PC-9 (cell line): Measurements from ENCODE around the gene TTC8. TPM values are rescaled to one million over a fixed set of nuclear protein-coding genes. Genes with fewer than 3 reads are reported as not detected.

Experiments used
- BruUV-seq: library from RNA; stranded (reverse); fragments of 400-500 nt; replicated peaks from 2 replicates; lab custom pipeline; 2021; lab: Mats Ljungman, UMichigan
- CTCF ChIA-PET: fragments of 300-600 bp; sonication (Branson Sonifier 250); formaldehyde crosslinking; loops from one replicate; lab custom pipeline; 2022; ENCODE audit warnings: antibody characterized with exemption; lab: Charles Lee
- POLR2A ChIA-PET: fragments of 300-600 bp; sonication (Branson Sonifier 250); formaldehyde crosslinking; loops from one replicate; lab custom pipeline; 2022; ENCODE audit warnings: antibody characterized with exemption; ENCODE audit not compliant: unreplicated experiment; lab: Charles Lee
- DNase-seq, 2 experiments: peaks; one replicate each; pipeline versions ENCODE4 v3.0.0 to v3.0.0-alpha.2; 2015 to 2022; ENCODE audit warnings: mixed read lengths in 1 of 2
- H2AFZ ChIP-seq: fragments of 200-600 bp; sonication (generic); 2 replicates; pipeline ENCODE4 v1.8.1; 2017; ENCODE audit warnings: antibody characterized with exemption
- H3F3A ChIP-seq: fragments of 200-600 bp; sonication (generic); 2 replicates; pipeline ENCODE4 v1.8.1; 2017; ENCODE audit warnings: antibody characterized with exemption, mild to moderate bottlenecking, low read depth; ENCODE audit not compliant: insufficient read depth
- H3K27ac ChIP-seq: fragments of 200-600 bp; sonication (generic); 2 replicates; pipeline ENCODE4 v1.6.1; 2016; ENCODE audit warnings: mixed run types
- H3K27me3 ChIP-seq: fragments of 200-600 bp; sonication (generic); 2 replicates; pipeline ENCODE4 v1.6.1; 2016; ENCODE audit warnings: low read depth, mixed run types; ENCODE audit not compliant: insufficient read depth
- H3K36me3 ChIP-seq: fragments of 200-600 bp; sonication (generic); 2 replicates; pipeline ENCODE4 v1.6.1; 2016; ENCODE audit warnings: low read depth, mixed run types
- H3K4me1 ChIP-seq: fragments of 200-600 bp; sonication (generic); replicated peaks from 2 replicates; pipeline ENCODE4 v1.6.1; 2016; ENCODE audit warnings: mixed run types; ENCODE audit not compliant: insufficient read depth
- H3K4me2 ChIP-seq: fragments of 200-600 bp; sonication (generic); 2 replicates; pipeline ENCODE4 v1.6.1; 2017; ENCODE audit warnings: mixed run types
- H3K4me3 ChIP-seq: fragments of 200-600 bp; sonication (generic); 2 replicates; pipeline ENCODE4 v1.6.1; 2016; ENCODE audit warnings: mixed run types
- H3K79me2 ChIP-seq: fragments of 200-600 bp; sonication (generic); 2 replicates; pipeline ENCODE4 v1.6.1; 2017; ENCODE audit warnings: low read depth, mixed run types
- H3K9me2 ChIP-seq: fragments of 200-600 bp; sonication (generic); 2 replicates; pipeline ENCODE4 v1.8.1; 2017; ENCODE audit warnings: mild to moderate bottlenecking; ENCODE audit not compliant: insufficient read depth
- H3K9me3 ChIP-seq: fragments of 200-600 bp; sonication (generic); 2 replicates; pipeline ENCODE4 v1.8.1; 2016; ENCODE audit warnings: low read depth; ENCODE audit not compliant: insufficient read depth
- H4K20me1 ChIP-seq: fragments of 200-600 bp; sonication (generic); 2 replicates; pipeline ENCODE4 v1.8.1; 2017; ENCODE audit not compliant: insufficient read depth
- CTCF ChIP-seq: fragments of 200-600 bp; sonication (generic); conservative IDR thresholded peaks from 2 replicates; pipeline ENCODE4 v1.6.1; 2017; ENCODE audit warnings: mixed run types, antibody characterized with exemption, mild to moderate bottlenecking, moderate library complexity
- EZH2 ChIP-seq: fragments of 200-600 bp; sonication (generic); IDR thresholded peaks from 2 replicates; pipeline ENCODE4 v1.8.0; 2017; ENCODE audit warnings: antibody characterized with exemption, low read depth
- intact Hi-C: fragments of 100-400 bp; cut with micrococcal nuclease; formaldehyde crosslinking; loops from one replicate; pipeline ENCODE4 v1.10.0; 2022; ENCODE audit not compliant: unreplicated experiment
- total RNA-seq: library from RNA; stranded (reverse); gene quantifications from 2 replicates; pipeline ENCODE4 v1.2.3, GENCODE V29; 2021

The TTC8 gene
- total RNA-seq, 1 experiment from 2014 or later = 8.1 TPM

GRCh38 chr14:88895116-88895515 lies 70.7 kb downstream of the TTC8 start:
- intact Hi-C loops = no loop called here
- H3K4me2 ChIP-seq = peak overlapping the region; percentile 8; the same call in 1 of the 2 replicates
- ChIA-PET CTCF (no interaction called here), POLR2A (no interaction called here)
- TF ChIP-seq CTCF (no peak), EZH2 (no peak)
- peak in 1 of 2 experiments; percentile 67 for DNase-seq
- no peaks in the 10 kb centered on the region for H3K27me3 ChIP-seq
- H3K27ac ChIP-seq = no peak overlapping the region
- H2AFZ ChIP-seq = no peak overlapping the region
- H3K9me3 ChIP-seq = no peaks in the 10 kb centered on the region
- no peak overlapping the region for H3K4me3 ChIP-seq
- no TSS peak for BruUV-seq
- no peaks in the 10 kb centered on the region for H3F3A ChIP-seq
- no peaks in the 10 kb centered on the region for H3K36me3 ChIP-seq
- H3K79me2 ChIP-seq = no peaks in the 10 kb centered on the region
- H3K9me2 ChIP-seq = no peaks in the 10 kb centered on the region
- H3K4me1 ChIP-seq = peaks cover 13% of the 10 kb centered on the region
- no peaks in the 10 kb centered on the region for H4K20me1 ChIP-seq

- H3K9me2 ChIP-seq = no peaks in the 10 kb centered on the region
- H3K4me2 ChIP-seq = no peak overlapping the region
- no peaks in the 10 kb centered on the region for H3K36me3 ChIP-seq
- POLR2A ChIA-PET = no interaction called here
- H3K4me1 ChIP-seq = no peaks in the 10 kb centered on the region
- no peaks in the 10 kb centered on the region for H3K27me3 ChIP-seq
- CTCF ChIA-PET = no interaction called here
- H4K20me1 ChIP-seq = no peaks in the 10 kb centered on the region
- no peaks in the 10 kb centered on the region for H3K79me2 ChIP-seq
- H2AFZ ChIP-seq = no peak overlapping the region
- no peaks in the 10 kb centered on the region for H3F3A ChIP-seq
- TF ChIP-seq EZH2 (no peak), CTCF (no peak)
- H3K9me3 ChIP-seq = no peaks in the 10 kb centered on the region
- no peak overlapping the region for H3K27ac ChIP-seq
- BruUV-seq = no TSS peak
- no peak for DNase-seq
- no peak overlapping the region for H3K4me3 ChIP-seq
- intact Hi-C loops = no loop called here
Measured at GRCh38 chr14:88901189-88901588, 76.7 kb downstream of the TTC8 start.

- no peak overlapping the region for H3K4me2 ChIP-seq
- no peaks in the 10 kb centered on the region for H3F3A ChIP-seq
- no peaks in the 10 kb centered on the region for H4K20me1 ChIP-seq
- TF ChIP-seq EZH2 (no peak), CTCF (no peak)
- H3K27ac ChIP-seq = no peak overlapping the region
- H3K27me3 ChIP-seq = no peaks in the 10 kb centered on the region
- no peaks in the 10 kb centered on the region for H3K36me3 ChIP-seq
- no peaks in the 10 kb centered on the region for H3K4me1 ChIP-seq
- no peaks in the 10 kb centered on the region for H3K9me3 ChIP-seq
- H3K9me2 ChIP-seq = no peaks in the 10 kb centered on the region
- H3K4me3 ChIP-seq = no peak overlapping the region
- H2AFZ ChIP-seq = no peak overlapping the region
- no TSS peak for BruUV-seq
- ChIA-PET POLR2A (no interaction called here), CTCF (interaction anchor here (0.7 kb wide), 1 partner anchor 319 kb away, joined by 6 read pairs; no protein-coding TSS in a partner anchor)
- H3K79me2 ChIP-seq = no peaks in the 10 kb centered on the region
- intact Hi-C loops = no loop called here
- no peak for DNase-seq
Measured at GRCh38 chr14:88901991-88902390, 77.5 kb downstream of the TTC8 start.
